Neuronal stem cell (in vitro differentiated cells): ENCODE data around the gene ERC2.

Experiments
- DNase-seq: peaks from one replicate; pipeline ENCODE4 v3.0.0-alpha.2; 2013; ENCODE audit warnings: low spot score
- H2AFZ ChIP-seq: one replicate; pipeline ENCODE4 v1.6.1; 2013; ENCODE audit warnings: mild to moderate bottlenecking, low read length, inconsistent platforms
- H2AK5ac ChIP-seq: 2 replicates; pipeline ENCODE4 v1.6.1; 2013; ENCODE audit warnings: low read depth, mild to moderate bottlenecking, inconsistent platforms, low read length, moderate library complexity, mixed read lengths
- H2BK120ac ChIP-seq: 2 replicates; pipeline ENCODE4 v1.6.1; 2013; ENCODE audit warnings: low read depth, mild to moderate bottlenecking, inconsistent platforms, low read length, moderate library complexity, mixed read lengths
- H2BK12ac ChIP-seq: one replicate; pipeline ENCODE4 v1.6.1; 2013; ENCODE audit warnings: low read length, inconsistent platforms
- H2BK15ac ChIP-seq: 2 replicates; pipeline ENCODE4 v1.6.1; 2013; ENCODE audit warnings: mild to moderate bottlenecking, low read length, inconsistent platforms, mixed read lengths
- H2BK5ac ChIP-seq: one replicate; pipeline ENCODE4 v1.6.1; 2013; ENCODE audit warnings: inconsistent platforms, mild to moderate bottlenecking, low read length, moderate library complexity
- H3K14ac ChIP-seq: one replicate; pipeline ENCODE4 v1.6.1; 2013; ENCODE audit warnings: low read length, inconsistent platforms
- H3K18ac ChIP-seq: 2 replicates; pipeline ENCODE4 v1.6.1; 2013; ENCODE audit warnings: low read length, inconsistent platforms
- H3K23ac ChIP-seq: 2 replicates; pipeline ENCODE4 v1.6.1; 2013; ENCODE audit warnings: low read depth, mild to moderate bottlenecking, mixed read lengths, low read length, inconsistent platforms; ENCODE audit not compliant: poor library complexity
- H3K27ac ChIP-seq: replicated peaks from 3 replicates; pipeline ENCODE4 v1.5.1; 2013; ENCODE audit warnings: low read length, inconsistent platforms
- H3K27me3 ChIP-seq, 3 experiments: 2 replicates each; pipeline ENCODE4 v1.6.1; 2013; ENCODE audit warnings: low read length in 3 of 3, mild to moderate bottlenecking in 2 of 3, inconsistent platforms in 1 of 3, low read depth in 1 of 3, mixed read lengths in 1 of 3, moderate library complexity in 1 of 3; ENCODE audit not compliant: control insufficient read depth in 3 of 3, insufficient read depth in 3 of 3
- H3K36me3 ChIP-seq, 2 donors: replicated peaks in 1 of 2; 2 replicates each; pipeline ENCODE4 v1.6.1; 2013; ENCODE audit warnings: low read length in 2 of 2; ENCODE audit not compliant: control insufficient read depth in 2 of 2, insufficient read depth in 2 of 2
- H3K4ac ChIP-seq: 2 replicates; pipeline ENCODE4 v1.6.1; 2013; ENCODE audit warnings: inconsistent platforms, mild to moderate bottlenecking, low read length, moderate library complexity
- H3K4me1 ChIP-seq, 2 donors: 1 replicate in 1 of 2; 2 replicates in 1 of 2; pipeline ENCODE4 v1.6.1; 2013; ENCODE audit warnings: low read length in 2 of 2, low read depth in 1 of 2; ENCODE audit not compliant: control insufficient read depth in 2 of 2, insufficient read depth in 1 of 2
- H3K4me2 ChIP-seq: one replicate; pipeline ENCODE4 v1.6.1; 2013; ENCODE audit warnings: mild to moderate bottlenecking, low read length, inconsistent platforms; ENCODE audit not compliant: insufficient read depth, poor library complexity, severe bottlenecking
- H3K4me3 ChIP-seq, 2 donors: 2 replicates each; pipeline ENCODE4 v1.5.1; 2013; ENCODE audit warnings: low read length in 2 of 2, mild to moderate bottlenecking in 2 of 2, inconsistent platforms in 1 of 2, moderate library complexity in 1 of 2
- H3K79me1 ChIP-seq: one replicate; pipeline ENCODE4 v1.6.1; 2013; ENCODE audit warnings: low read depth, mild to moderate bottlenecking, inconsistent platforms, low read length, moderate library complexity
- H3K9ac ChIP-seq: one replicate; pipeline ENCODE4 v1.6.1; 2013; ENCODE audit warnings: mild to moderate bottlenecking, low read depth, low read length, inconsistent platforms; ENCODE audit not compliant: poor library complexity
- H3K9me3 ChIP-seq, 2 donors: replicated peaks in 1 of 2; 2 replicates each; pipeline versions ENCODE3 to v1.6.1; 2013; ENCODE audit warnings: low read length in 2 of 2, mild to moderate bottlenecking in 2 of 2, inconsistent platforms in 1 of 2, low read depth in 1 of 2, mixed read lengths in 1 of 2, moderate library complexity in 1 of 2; ENCODE audit not compliant: control insufficient read depth in 2 of 2, insufficient read depth in 1 of 2
- H4K8ac ChIP-seq: one replicate; pipeline ENCODE4 v1.6.1; 2013; ENCODE audit warnings: low read depth, mild to moderate bottlenecking, inconsistent platforms, low read length, moderate library complexity
- H4K91ac ChIP-seq: one replicate; pipeline ENCODE4 v1.6.1; 2013; ENCODE audit warnings: low read length, low read depth, mild to moderate bottlenecking, inconsistent platforms; ENCODE audit not compliant: poor library complexity
- WGBS, 2 donors: extraction: QIAGEN DNeasy Blood & Tissue Kit; methylation state at CpG; one replicate each; pipeline ENCODE4 v1.1.7; 2013; ENCODE audit warnings: missing lambda C conversion rate in 2 of 2, mixed read lengths in 1 of 2; ENCODE audit not compliant: insufficient read length in 2 of 2, insufficient replicate concordance in 1 of 2; ENCODE audit errors: extremely low coverage in 2 of 2; 5-methylcytosine and 5-hydroxymethylcytosine counted together

ERC2 gene

GRCh38 chr3:56222866-56223265 lies 245.4 kb downstream of the ERC2 start:
- Histone ChIP-seq H2BK120ac (no peak overlapping the region), H3K9me3 (no peaks in the 10 kb centered on the region), H2BK12ac (no peak overlapping the region), H3K4ac (no peak overlapping the region), H3K79me1 (no peaks in the 10 kb centered on the region), H3K27ac (no peak overlapping the region), H2AFZ (no peak overlapping the region), H3K23ac (no peak overlapping the region), H2BK15ac (no peak overlapping the region), H3K4me3 (no peak overlapping the region), H2BK5ac (no peak overlapping the region), H2AK5ac (no peak overlapping the region), H3K4me1 (peaks cover 0 to 3% of the 10 kb centered on the region in 2 donors), H3K4me2 (no peak overlapping the region), H4K8ac (no peak overlapping the region), H3K27me3 (no peaks in the 10 kb centered on the region), H3K36me3 (no peaks in the 10 kb centered on the region), H3K18ac (no peak overlapping the region), H3K14ac (no peak overlapping the region), H4K91ac (no peak overlapping the region), H3K9ac (no peak overlapping the region)
- no CpG with 5 or more reads among the region's 2 CpGs for WGBS, 2 donors
- no peak for DNase-seq

GRCh38 chr3:56219894-56220805 lies 248.1 kb downstream of the ERC2 start:
- Histone ChIP-seq H3K4me3 (peak overlapping the region in 1 of 2 donors; percentile 68), H2BK15ac (no peak overlapping the region), H3K79me1 (no peaks in the 10 kb centered on the region), H3K9ac (no peak overlapping the region), H3K4me1 (peaks cover 0 to 3% of the 10 kb centered on the region in 2 donors), H2AFZ (no peak overlapping the region), H2AK5ac (no peak overlapping the region), H4K8ac (no peak overlapping the region), H3K9me3 (no peaks in the 10 kb centered on the region), H3K23ac (no peak overlapping the region), H3K4ac (no peak overlapping the region), H2BK12ac (no peak overlapping the region), H2BK5ac (no peak overlapping the region), H3K14ac (no peak overlapping the region), H3K18ac (no peak overlapping the region), H3K27ac (no peak overlapping the region), H4K91ac (no peak overlapping the region), H2BK120ac (no peak overlapping the region), H3K27me3 (no peaks in the 10 kb centered on the region), H3K4me2 (no peak overlapping the region), H3K36me3 (no peaks in the 10 kb centered on the region)
- no peak for DNase-seq
- no CpG with 5 or more reads among the region's 11 CpGs for WGBS, 2 donors

DNA sequence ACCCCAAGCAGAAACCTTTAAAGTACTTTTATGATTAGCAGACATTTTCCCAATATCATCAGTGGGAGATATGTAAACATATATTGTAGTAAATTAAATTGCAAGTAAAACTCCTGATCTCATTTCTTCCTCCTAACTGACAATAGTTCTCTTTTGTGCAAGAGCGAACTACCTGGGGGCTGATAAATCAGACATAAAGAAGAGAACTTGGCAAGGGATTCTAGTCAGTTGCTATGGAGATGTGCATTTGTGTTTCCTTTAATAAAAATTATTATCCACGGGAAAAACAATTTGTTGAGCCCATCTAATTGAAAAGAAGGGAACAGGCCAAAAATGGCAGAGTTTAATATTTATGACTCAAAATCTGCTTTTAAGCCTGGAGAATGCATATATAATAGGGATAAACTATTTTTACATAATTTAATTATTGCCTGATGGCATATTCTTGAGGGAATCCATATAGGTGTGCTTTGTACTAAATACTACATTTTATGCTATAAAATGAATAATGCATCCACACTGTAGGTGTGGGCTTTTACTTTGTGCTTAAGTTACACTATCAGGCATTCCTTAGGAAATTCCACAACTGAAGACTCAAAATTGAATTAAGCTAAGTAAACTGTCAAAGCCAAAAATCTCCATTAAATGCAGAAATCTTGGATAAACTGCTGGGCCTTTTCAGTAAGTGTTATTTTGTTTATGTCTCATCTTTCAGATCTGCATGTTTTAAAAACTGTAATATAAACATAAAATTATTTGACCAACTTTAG lies 258.1 kb downstream of the ERC2 start:
- H3K79me1 ChIP-seq: no peaks in the 10 kb centered on the region
- no peak overlapping the region for H3K4me2 ChIP-seq
- H2AFZ ChIP-seq: no peak overlapping the region
- H3K27me3 ChIP-seq: no peaks in the 10 kb centered on the region
- H2BK120ac ChIP-seq: no peak overlapping the region
- H3K9ac ChIP-seq: no peak overlapping the region
- H2BK15ac ChIP-seq: no peak overlapping the region
- no peak overlapping the region for H3K14ac ChIP-seq
- no peak overlapping the region for H2BK12ac ChIP-seq
- H3K27ac ChIP-seq: no peak overlapping the region
- no CpG with 5 or more reads among the region's 2 CpGs for WGBS, 2 donors
- H4K91ac ChIP-seq: no peak overlapping the region
- no peak overlapping the region for H3K18ac ChIP-seq
- H3K4me1 ChIP-seq: peaks cover 0 to 5% of the 10 kb centered on the region in 2 donors
- peaks cover 0 to 2% of the 10 kb centered on the region in 2 donors for H3K9me3 ChIP-seq
- H3K23ac ChIP-seq: no peak overlapping the region
- DNase-seq: no peak
- H4K8ac ChIP-seq: no peak overlapping the region
- H3K36me3 ChIP-seq: no peaks in the 10 kb centered on the region
- H3K4me3 ChIP-seq: no peak overlapping the region
- no peak overlapping the region for H2AK5ac ChIP-seq
- H3K4ac ChIP-seq: no peak overlapping the region
- H2BK5ac ChIP-seq: no peak overlapping the region

DNA sequence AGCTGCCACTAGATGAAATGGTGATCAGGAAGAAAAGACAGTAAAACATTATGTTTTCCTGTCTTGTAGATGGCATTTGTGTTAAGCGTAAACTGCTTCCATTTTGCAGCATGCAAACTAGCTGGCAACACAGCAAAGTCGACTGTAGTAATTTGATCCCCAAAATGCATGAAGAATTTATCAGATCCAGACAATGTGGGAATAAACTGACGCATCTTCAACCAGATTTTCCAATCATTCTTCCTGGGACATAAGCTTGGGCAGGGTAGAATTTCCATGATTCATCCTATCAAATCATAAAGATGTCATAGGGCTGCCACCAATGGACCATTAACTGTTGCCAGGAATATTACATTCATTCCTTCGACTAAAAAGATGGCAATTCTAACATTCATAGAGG lies 260.3 kb downstream of the ERC2 start:
- no peak overlapping the region for H2BK5ac ChIP-seq
- no peaks in the 10 kb centered on the region for H3K27me3 ChIP-seq
- H4K91ac ChIP-seq: no peak overlapping the region
- no peak overlapping the region for H2BK120ac ChIP-seq
- no peak overlapping the region for H4K8ac ChIP-seq
- H3K79me1 ChIP-seq: no peaks in the 10 kb centered on the region
- no peak overlapping the region for H3K18ac ChIP-seq
- peaks cover 0 to 5% of the 10 kb centered on the region in 2 donors for H3K4me1 ChIP-seq
- H3K4ac ChIP-seq: no peak overlapping the region
- no peak overlapping the region for H3K4me2 ChIP-seq
- no peak overlapping the region for H2AFZ ChIP-seq
- H3K9me3 ChIP-seq: peaks cover 0 to under 1% of the 10 kb centered on the region in 2 donors
- no peak overlapping the region for H2AK5ac ChIP-seq
- H3K14ac ChIP-seq: no peak overlapping the region
- H2BK15ac ChIP-seq: no peak overlapping the region
- no peak for DNase-seq
- H3K9ac ChIP-seq: no peak overlapping the region
- H3K27ac ChIP-seq: no peak overlapping the region
- H3K23ac ChIP-seq: no peak overlapping the region
- no peak overlapping the region for H2BK12ac ChIP-seq
- no peaks in the 10 kb centered on the region for H3K36me3 ChIP-seq
- WGBS, 2 donors: no CpG with 5 or more reads among the region's 4 CpGs
- H3K4me3 ChIP-seq: no peak overlapping the region
